Stimulated activated CD8-positive, alpha-beta memory T cell treated with anti-CD3 and anti-CD28 coated beads, Interleukin-12 subunit alpha, Interleukin-12 subunit beta, amount 100 ng/mL, for 1 hour (primary cell): Measurements from ENCODE around the gene CIITA.
"Not testable (repeated sequence)": the region's sequence is repeated elsewhere in the genome, so short reads cannot be mapped to it uniquely, and the experiment has no call there.

Experiments used
- DNase-seq: peaks from one replicate; pipeline ENCODE4 v3.0.0-alpha.2; 2020; ENCODE audit warnings: low read depth

The CIITA gene

DNA sequence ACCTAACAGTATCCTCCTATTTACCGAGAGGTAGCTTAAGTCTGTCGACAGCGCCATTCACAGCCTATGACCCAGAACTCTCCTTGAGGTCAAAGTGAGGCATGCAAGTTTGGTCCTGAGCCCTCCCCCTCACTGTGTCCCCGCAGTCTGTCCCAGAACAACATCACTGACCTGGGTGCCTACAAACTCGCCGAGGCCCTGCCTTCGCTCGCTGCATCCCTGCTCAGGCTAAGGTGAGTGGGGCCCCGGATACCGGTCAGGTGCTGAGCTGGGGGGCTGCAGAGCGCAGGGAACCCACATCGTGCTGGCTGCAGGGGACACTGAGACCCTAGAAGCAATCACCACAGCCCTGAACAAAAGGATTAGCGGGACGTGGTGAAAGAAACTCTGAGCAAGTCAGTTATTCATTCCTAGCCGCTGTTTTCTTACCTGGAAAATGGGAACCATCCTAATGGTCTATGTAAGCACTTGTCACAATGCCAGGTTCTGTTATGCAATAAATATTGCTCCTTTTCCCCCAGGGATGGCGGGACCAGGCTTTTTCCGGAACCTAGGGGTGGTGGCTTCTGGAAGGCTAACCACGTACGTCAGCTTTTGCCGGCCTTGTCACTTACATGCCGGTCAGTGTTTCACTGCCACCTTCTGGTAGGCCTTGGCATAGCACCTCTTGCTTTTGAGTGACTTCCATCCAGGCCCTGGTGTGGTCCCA is 41.4 kb downstream of the CIITA start:
- peak; percentile 57 for DNase-seq

- no peak for DNase-seq
These were observed 42.0 kb downstream of the CIITA start for GRCh38 chr16:10919003-10919351.

GRCh38 chr16:10920726-10921427 is 43.9 kb downstream of the CIITA start:
- DNase-seq = no peak

- DNase-seq = no peak
These were observed 44.7 kb downstream of the CIITA start for GRCh38 chr16:10921536-10922327.

DNA sequence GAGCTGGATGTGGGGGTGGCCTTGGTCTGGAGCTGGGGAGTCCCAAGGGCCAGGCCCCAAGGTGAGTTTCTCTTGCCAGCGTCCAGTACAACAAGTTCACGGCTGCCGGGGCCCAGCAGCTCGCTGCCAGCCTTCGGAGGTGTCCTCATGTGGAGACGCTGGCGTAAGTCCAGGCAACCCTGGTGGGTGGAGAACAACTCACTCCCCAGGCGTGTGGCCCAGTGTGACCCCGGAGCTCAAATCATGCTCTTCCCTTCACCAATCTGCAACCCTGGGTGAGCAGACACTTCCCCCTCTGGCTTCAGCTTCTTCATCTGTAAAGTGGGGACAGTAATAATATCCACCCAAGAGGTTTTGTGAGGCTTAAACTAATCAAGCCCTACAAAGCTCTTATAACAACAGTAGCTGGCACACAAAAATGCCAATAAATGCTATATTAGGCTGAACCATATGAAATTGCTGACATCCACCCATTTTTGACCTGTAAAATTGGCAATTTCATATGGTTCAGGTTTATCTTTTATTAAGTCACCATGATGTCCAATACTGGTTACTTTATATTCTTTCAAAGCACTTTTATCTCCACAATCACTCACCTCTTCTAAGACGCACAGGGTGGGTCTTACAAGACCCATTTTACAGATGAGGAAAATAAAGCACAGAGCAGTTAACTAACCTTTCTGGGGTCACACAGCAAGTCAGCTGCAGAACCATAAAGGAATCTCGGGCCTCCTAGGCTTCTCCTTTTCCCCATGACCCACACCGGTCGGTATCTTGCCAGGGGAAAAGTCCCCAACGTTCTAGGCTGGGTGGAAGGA is 45.5 kb downstream of the CIITA start:
- DNase-seq = no peak

DNA sequence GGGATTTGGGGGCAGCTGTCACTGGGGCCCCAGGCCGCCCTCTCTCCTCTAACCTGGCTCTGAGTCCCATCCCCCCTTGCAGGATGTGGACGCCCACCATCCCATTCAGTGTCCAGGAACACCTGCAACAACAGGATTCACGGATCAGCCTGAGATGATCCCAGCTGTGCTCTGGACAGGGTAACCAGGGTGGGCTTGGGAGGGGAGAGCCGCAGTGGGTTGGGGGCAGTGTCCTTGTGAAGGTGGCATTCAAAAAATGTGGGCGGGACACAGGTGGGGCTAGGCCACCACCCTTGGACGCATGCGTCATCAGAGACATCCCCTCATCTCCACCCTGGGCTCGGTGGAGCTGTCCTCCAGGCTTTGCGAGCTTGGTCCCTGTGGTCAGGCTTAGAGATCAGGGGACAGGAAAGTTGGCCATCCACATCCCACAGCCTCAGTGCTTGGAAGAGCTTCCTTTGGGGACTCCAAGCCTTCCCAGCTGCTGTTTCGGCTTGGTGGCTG is 46.2 kb downstream of the CIITA start:
- no peak for DNase-seq

- no peak for DNase-seq
These were observed 46.7 kb downstream of the CIITA start for GRCh38 chr16:10923650-10924214.

DNA sequence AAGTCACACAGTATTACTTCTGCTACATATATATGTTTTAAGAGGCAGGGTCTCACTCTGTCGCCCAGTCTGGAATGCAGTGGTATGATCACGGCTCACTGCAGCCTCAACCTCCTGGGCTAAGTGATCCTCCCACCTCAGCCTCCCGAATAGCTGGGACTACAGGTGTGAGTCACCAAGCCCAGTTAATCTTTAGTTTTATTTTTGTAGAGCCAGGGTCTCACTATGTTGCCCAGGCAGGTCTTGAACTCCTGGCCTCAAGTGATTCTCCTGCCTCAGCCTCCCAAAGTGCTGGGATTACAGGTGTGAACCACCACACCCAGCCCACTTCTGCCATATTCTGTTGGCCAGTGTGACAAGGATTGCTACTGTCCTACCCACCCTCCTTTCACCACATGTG is 48.3 kb downstream of the CIITA start:
- DNase-seq = not testable (repeated sequence)

- DNase-seq = no peak
These were observed 49.1 kb downstream of the CIITA start for GRCh38 chr16:10926094-10926493.

DNA sequence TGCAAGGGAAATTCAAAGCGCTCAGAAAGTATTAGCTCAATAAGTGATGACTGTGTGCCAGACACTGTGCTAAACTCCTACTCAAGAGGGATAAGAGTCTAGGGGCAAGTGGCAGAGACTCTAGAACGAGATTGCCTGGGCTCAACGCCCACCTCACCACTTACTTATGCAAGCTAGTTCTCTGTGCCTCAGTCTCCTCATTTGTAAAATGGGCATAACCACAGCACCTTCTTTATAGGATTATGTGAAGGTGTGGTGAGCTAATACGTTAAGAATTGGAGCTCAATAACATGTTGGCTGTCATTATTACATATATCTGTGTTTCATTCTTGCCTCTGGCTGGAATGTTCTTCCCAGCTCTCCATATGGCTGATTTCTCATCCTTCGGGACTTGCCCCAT is 49.9 kb downstream of the CIITA start:
- no peak for DNase-seq

DNA sequence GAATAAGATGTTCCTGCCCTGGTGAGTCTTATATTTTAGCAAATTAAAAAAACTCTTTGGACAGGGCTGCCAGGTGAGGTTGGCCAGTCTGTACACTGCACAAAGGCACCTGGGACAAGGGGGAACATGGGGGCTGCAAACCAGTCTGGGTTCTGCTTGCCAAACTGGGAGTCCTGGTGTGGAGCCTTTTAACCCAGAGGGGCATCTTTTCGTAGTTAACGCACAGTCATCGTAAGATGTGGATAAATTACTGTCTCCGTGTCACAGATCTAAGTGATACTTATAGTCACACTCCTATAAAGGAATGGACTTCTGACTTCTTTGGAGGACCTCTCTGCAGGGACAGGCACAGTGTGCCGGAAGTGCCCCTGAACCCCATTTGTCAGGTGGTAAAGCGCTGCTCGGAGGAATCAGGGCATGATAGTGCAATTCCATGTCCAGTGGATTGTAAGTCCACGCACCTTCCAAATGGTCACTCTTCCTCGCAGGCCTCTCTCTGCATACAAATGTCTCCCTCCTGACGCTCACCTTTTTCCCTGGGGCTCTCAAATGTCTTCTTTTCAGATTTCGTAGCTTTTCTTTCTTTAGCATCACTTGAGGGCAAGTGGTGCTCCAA is 50.6 kb downstream of the CIITA start:
- no peak for DNase-seq

GRCh38 chr16:10929097-10929496 is 52.1 kb downstream of the CIITA start:
- not testable (repeated sequence) for DNase-seq

GRCh38 chr16:10929853-10930754 is 53.1 kb downstream of the CIITA start:
- DNase-seq = no peak

GRCh38 chr16:10930755-10931093 is 53.7 kb downstream of the CIITA start:
- DNase-seq = no peak

DNA sequence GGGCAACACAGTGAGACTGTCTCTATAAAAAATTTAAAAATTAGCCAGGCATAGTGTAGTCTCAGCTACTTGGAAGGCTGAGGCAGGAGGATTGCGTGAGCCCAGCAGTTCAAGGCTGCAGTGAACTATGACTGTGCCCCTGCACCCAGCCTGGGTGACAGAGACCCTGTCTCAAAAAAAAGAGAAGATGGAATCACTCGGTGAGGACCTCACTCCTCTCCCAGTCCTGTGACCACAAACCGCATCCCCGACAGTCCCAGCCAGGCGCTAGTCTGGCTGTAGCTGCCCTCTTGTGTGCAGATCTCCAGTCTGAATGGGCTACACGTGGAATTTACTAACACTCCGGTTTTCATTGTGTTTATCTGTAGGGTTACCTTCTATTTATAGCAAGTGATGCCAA is 54.1 kb downstream of the CIITA start:
- no peak for DNase-seq

GRCh38 chr16:10931977-10932632 is 55.1 kb downstream of the CIITA start:
- no peak for DNase-seq

DNA sequence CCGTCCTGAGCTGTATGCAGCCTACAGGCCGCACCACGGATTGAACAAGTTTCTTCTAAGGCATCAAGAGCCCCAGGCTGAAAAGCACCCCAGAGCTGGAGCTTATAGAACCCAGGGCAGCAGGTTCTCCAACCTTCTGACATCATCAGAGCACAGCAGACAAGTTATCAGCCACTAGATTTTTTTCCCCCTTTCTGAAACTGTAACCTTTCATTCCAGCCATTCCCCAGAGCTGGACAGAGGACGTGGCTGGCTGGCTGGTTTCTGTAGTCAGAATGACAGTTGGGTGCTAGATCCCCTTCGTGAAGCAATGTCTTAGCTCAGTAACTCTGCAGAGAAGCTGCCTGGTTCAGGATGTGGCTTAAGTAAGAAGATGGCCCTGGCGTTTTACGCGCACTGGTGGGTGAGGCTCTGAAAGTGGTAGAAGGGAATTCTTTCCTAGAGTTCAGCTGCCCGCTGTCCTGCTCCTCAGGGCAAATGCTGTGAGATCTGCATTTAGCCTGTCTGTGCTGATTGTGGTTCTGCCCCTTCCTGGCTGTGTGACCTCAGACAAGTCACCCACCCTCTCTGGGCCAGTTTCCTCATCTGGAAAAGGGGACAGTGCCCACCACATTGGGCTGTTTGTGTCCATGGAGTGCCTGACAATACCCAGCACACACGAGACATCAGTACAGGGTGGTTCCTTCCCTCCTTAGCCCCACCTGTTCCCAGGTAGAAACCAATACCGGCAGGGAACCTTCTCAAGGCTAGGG is 56.1 kb downstream of the CIITA start:
- no peak for DNase-seq

DNA sequence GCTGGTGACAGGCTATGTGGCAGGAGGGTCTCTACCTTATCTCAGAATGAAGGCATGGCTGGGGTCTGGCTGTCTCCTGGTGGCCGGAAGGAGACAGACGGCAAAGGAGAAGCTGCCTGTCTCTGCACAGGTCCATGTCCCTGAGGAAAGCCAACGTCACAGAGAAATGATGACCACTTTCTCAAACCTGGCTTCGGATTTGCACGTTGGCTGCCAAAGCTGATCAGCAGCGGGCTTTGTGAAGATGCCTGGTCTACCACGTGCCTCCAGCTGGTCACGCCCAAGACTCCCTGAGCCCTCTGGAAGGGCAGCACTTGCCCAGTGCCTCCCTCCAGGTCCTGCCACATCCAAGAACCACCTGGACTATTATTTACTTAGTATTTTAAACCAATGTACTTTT is 56.9 kb downstream of the CIITA start:
- no peak for DNase-seq
